ENCODE results near the gene FN1. TPM values are rescaled to one million over a fixed set of nuclear protein-coding genes. Genes with fewer than 3 reads are reported as not detected.

The FN1 gene
- total and polyA plus RNA-seq, 2 of the 8 experiments (the other 6 are each of a cell fraction or from before 2014, with no cell fraction given), result 42.9 to 109 TPM

DNA sequence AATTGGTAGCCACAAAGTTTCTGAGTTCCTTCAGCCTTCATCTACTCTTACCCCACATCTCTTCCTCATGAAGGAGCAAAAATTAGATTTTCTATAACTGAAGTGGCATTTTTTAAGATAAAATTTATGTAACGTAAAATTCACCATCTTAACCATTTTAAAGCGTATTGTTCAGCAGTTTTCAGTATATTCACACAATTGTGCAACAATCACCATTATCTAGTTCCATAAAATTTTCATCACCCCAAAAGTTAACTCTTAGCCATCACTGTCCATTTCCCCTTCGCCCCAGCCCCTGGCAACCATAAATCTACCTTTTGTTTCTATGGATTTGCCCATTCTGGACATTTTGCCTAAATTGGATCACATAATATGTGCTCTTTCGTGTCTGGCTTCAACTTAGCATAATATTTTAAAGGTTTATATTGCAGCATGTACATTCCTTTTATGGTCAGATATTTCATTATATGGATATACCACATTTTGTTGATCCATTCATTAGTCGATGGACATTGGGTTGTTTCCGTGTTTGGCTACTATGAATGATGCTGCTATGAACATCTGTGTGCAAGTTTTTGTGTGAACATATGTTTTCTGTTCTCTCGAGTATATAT lies 79.4 kb downstream of the FN1 start (continued):
- TF ChIP-seq, protein P1, sequence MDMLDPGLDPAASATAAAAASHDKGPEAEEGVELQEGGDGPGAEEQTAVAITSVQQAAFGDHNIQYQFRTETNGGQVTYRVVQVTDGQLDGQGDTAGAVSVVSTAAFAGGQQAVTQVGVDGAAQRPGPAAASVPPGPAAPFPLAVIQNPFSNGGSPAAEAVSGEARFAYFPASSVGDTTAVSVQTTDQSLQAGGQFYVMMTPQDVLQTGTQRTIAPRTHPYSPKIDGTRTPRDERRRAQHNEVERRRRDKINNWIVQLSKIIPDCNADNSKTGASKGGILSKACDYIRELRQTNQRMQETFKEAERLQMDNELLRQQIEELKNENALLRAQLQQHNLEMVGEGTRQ (IDR thresholded peaks at IDR 0.05; ENCODE audit: low read length), result no peak
- TF ChIP-seq POLR2A (IDR thresholded peaks at IDR 0.05; ENCODE audit: control extremely low read depth in 1 of 2, low read depth in 2 of 2, low read length in 2 of 2), result no peak
- no peak for TF ChIP-seq KDM4A (IDR thresholded peaks at IDR 0.05; ENCODE audit: low read depth, low read length, severe bottlenecking)
- no peak for TF ChIP-seq PHF8 (conservative IDR thresholded peaks at IDR 0.05; ENCODE audit: low read depth, low read length)
- no peak for TF ChIP-seq KDM1A (IDR thresholded peaks at IDR 0.05; ENCODE audit: borderline replicate concordance, low read length)
